Epidermal melanocyte (primary cell): Measurements from ENCODE around the gene OPA3.

ENCODE experiments used
- DNase-seq: peaks from one replicate; pipeline ENCODE4 v3.0.0; 2011; ENCODE audit warnings: low spot score; ENCODE audit not compliant: insufficient read length

OPA3 gene

DNA sequence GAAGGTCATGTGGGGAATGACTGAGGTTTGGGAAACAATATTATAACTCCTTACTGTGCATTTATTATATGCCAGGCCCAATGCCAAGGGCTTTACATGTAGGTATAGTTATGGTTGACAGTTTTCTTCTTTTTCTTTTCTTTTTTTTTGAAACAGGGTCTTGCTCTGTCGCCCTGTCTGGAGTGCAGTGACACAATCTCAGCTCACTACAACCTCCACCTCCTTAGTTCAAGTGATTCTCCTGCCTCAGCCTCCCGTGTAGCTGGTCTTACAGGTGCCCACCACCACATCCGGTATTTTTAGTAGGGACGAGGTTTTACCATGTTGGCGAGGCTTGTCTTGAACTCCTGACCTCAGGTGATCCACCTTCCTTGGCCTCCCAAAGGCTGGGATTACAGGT lies 101.6 kb downstream of the OPA3 start:
- DNase-seq, result no peak

GRCh38 chr19:45478454-45479238 lies 106.0 kb downstream of the OPA3 start:
- peak; percentile 63 for DNase-seq

DNA sequence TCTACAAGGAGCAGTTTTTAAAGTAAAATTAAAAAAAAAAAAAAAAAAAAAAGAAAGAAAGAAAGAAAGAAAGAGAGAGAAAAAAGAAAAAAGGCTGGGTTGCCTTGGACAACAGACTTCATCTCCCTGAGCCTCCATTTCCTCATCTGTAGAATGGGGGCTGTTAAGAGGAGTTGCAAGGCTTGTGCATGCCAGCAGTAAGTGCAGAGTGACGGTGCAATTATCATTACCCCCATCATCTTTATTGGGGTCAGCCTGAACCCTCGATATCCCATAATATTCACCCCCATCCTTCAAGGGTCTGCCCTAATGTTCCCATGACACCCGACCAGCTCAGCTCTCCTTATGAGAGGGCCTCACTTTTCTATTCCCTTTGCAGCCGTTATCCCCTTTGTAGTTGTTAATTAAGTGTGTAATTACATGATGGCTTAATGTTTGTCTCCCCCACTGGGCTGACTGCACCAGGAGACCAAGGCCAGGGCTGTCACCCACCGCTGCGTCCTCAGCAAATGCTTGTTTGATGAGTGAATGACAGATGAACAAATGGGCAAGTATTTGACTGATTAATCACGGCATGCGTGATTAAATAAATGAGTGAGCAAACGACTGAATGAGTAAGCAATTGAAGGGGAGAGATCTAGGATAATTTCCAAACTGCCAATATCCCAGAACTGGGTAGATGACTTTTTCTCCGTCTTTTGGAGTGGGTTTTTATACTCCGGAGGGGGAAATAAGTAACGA lies 106.7 kb downstream of the OPA3 start:
- no peak for DNase-seq
